HG03025 (cell line): ENCODE data around the gene MSI2.
"Not testable (repeated sequence)": the region's sequence is repeated elsewhere in the genome, so short reads cannot be mapped to it uniquely, and the experiment has no call there.

Experiments used
- ATAC-seq: cut with Tn5 transposase; IDR thresholded peaks from one replicate; pipeline ENCODE4 v1.9.1; 2021; ENCODE audit warnings: mild to moderate bottlenecking, moderate library complexity; ENCODE audit not compliant: unreplicated experiment, low FRiP score

Gene MSI2

GRCh38 chr17:57255776-57256681, at the start of gene MSI2:
MSI2 (plus strand) TSS chr17:57256523; CDS start chr17:57256743, 220 bp downstream.
- peak; percentile 70 for ATAC-seq

GRCh38 chr17:57206928-57207327, 49.4 kb upstream of the MSI2 start:
- no peak for ATAC-seq

- ATAC-seq: no peak
Observed at GRCh38 chr17:57207396-57207795, 48.9 kb upstream of the MSI2 start.

- ATAC-seq: no peak
Observed at GRCh38 chr17:57210224-57210553, 46.1 kb upstream of the MSI2 start.

- ATAC-seq: no peak
Observed at GRCh38 chr17:57210972-57211411, 45.3 kb upstream of the MSI2 start.

- no peak for ATAC-seq
Observed at GRCh38 chr17:57211543-57211942, 44.8 kb upstream of the MSI2 start.

GRCh38 chr17:57213180-57213825, 43.0 kb upstream of the MSI2 start:
- ATAC-seq: no peak

GRCh38 chr17:57215317-57215716, 41.0 kb upstream of the MSI2 start:
- no peak for ATAC-seq

GRCh38 chr17:57221366-57222350, 34.7 kb upstream of the MSI2 start:
- no peak for ATAC-seq

- not testable (repeated sequence) for ATAC-seq
Observed at GRCh38 chr17:57222422-57222821, 33.9 kb upstream of the MSI2 start.

- no peak for ATAC-seq
Observed at GRCh38 chr17:57225127-57225526, 31.2 kb upstream of the MSI2 start.

- no peak for ATAC-seq
Observed at GRCh38 chr17:57226793-57227192, 29.5 kb upstream of the MSI2 start.

- no peak for ATAC-seq
Observed at GRCh38 chr17:57228911-57229310, 27.4 kb upstream of the MSI2 start.

GRCh38 chr17:57234061-57234738, 22.1 kb upstream of the MSI2 start:
- ATAC-seq: no peak

GRCh38 chr17:57234739-57235092, 21.6 kb upstream of the MSI2 start:
- no peak for ATAC-seq

GRCh38 chr17:57235124-57235523, 21.2 kb upstream of the MSI2 start:
- ATAC-seq: no peak

GRCh38 chr17:57236686-57237299, 19.5 kb upstream of the MSI2 start:
- ATAC-seq: no peak

- ATAC-seq: no peak
Observed at GRCh38 chr17:57240648-57241047, 15.7 kb upstream of the MSI2 start.

- no peak for ATAC-seq
Observed at GRCh38 chr17:57242148-57242547, 14.2 kb upstream of the MSI2 start.

GRCh38 chr17:57243171-57243622, 13.1 kb upstream of the MSI2 start:
- no peak for ATAC-seq
